Ovary (tissue), 9 donors: ENCODE results near the gene MKI67. TPM values are rescaled to one million over a fixed set of nuclear protein-coding genes. Genes with fewer than 3 reads are reported as not detected.

Experiments
- DNase-seq, 5 donors: peaks; one replicate each; pipeline ENCODE4 v3.0.0-alpha.2; 2019 to 2020
- H3K27ac ChIP-seq, 2 donors: fragments of 200-600 bp; one replicate each; pipeline versions ENCODE4 v1.5.1 to v1.8.0; 2019 to 2022
- H3K27me3 ChIP-seq: fragments of 200-600 bp; one replicate; pipeline ENCODE4 v1.8.0; 2022
- H3K36me3 ChIP-seq: fragments of 200-600 bp; sonication (generic); one replicate; pipeline ENCODE4 v1.5.1; 2019
- H3K4me1 ChIP-seq: one replicate; pipeline ENCODE4 v1.8.1; 2013; ENCODE audit warnings: mild to moderate bottlenecking, moderate library complexity; ENCODE audit not compliant: insufficient read depth
- H3K4me3 ChIP-seq: fragments of 200-600 bp; sonication (generic); one replicate; pipeline ENCODE4 v1.5.1; 2017
- H3K9me3 ChIP-seq, 2 donors: fragments of 200-600 bp in 1 of 2; sonication (generic) in 1 of 2; one replicate each; pipeline versions ENCODE4 v1.5.1 to v1.8.1; 2013 to 2019; ENCODE audit warnings: mild to moderate bottlenecking in 1 of 2, moderate library complexity in 1 of 2
- EP300 ChIP-seq: sonication (generic); formaldehyde crosslinking; IDR thresholded peaks from one replicate; pipeline ENCODE4 v1.6.1; 2017; ENCODE audit warnings: antibody characterized with exemption
- POLR2A ChIP-seq: fragments of 450-650 bp; IDR thresholded peaks from one replicate; pipeline ENCODE4 v1.6.1; 2017; ENCODE audit warnings: antibody characterized with exemption, mild to moderate bottlenecking, moderate library complexity
- WGBS, 3 donors: extraction: QIAGEN DNeasy Blood & Tissue Kit in 1 of 3; methylation state at CpG; one replicate each; pipeline versions ENCODE4 v1.1.5 to v1.1.7; 2013 to 2017; 5-methylcytosine and 5-hydroxymethylcytosine counted together
- intact Hi-C, 4 donors: fragments of 100-400 bp; cut with DNase I; formaldehyde crosslinking; loops; one replicate each; pipeline versions ENCODE4 v1.11.0 to v1.15.1; 2022 to 2023
- polyA plus RNA-seq, 2 donors: library from polyadenylated mRNA; stranded (reverse); fragments of 200-250 nt in 1 of 2; fragments of 350-450 nt in 1 of 2; fragmentation: Illumina TruSeq in 1 of 2; extraction: RNeasy Lipid Tissue Mini Kit (QIAGEN cat#74804) in 1 of 2; gene quantifications; one replicate each; pipeline ENCODE4 v1.2.3, GENCODE V29; 2013 to 2014
- total RNA-seq, 7 donors: library from RNA; depleted of rRNA in 2 of 7; stranded (reverse); fragments of >200 nt in 2 of 7; fragmentation: NEBNext Ultra II Directional in 3 of 7; extraction: Animal tissue kit (Norgen Biotek cat#: 25700) in 3 of 7; gene quantifications; one replicate each; pipeline versions ENCODE4 v1.1.0 to v1.2.4, GENCODE V29; 2016 to 2023
- TF ChIP-seq, protein P1 (sequence below), 3 donors: fragments of 450-650 bp in 2 of 3; fragments of 200-600 bp in 1 of 3; IDR thresholded peaks; one replicate each; pipeline versions ENCODE4 v1.5.1 to v1.8.0; 2016 to 2022; ENCODE audit warnings: antibody characterized with exemption in 3 of 3, mild to moderate bottlenecking in 1 of 3
- donor health status: DM: no; HTN: no; CAD: no; lungs with moderate emphysema.
- donor health status: DM: no; HTN: no; CAD: no.
- donor health status: Bipolar disorder and iron deficiency.
- donor health status: DM: yes; HTN: yes; CAD: no.
- donor health status: DM: no; HTN: no; CAD: no.
- donor health status: DM: yes; HTN: yes; CAD: no.

Gene MKI67
- total and polyA plus RNA-seq, 9 donors = 0.10 to 3.6 (median 0.71) TPM; not detected in 1

GRCh38 chr10:128058106-128058749 lies 68.0 kb downstream of the MKI67 start:
- TF ChIP-seq, protein P1, sequence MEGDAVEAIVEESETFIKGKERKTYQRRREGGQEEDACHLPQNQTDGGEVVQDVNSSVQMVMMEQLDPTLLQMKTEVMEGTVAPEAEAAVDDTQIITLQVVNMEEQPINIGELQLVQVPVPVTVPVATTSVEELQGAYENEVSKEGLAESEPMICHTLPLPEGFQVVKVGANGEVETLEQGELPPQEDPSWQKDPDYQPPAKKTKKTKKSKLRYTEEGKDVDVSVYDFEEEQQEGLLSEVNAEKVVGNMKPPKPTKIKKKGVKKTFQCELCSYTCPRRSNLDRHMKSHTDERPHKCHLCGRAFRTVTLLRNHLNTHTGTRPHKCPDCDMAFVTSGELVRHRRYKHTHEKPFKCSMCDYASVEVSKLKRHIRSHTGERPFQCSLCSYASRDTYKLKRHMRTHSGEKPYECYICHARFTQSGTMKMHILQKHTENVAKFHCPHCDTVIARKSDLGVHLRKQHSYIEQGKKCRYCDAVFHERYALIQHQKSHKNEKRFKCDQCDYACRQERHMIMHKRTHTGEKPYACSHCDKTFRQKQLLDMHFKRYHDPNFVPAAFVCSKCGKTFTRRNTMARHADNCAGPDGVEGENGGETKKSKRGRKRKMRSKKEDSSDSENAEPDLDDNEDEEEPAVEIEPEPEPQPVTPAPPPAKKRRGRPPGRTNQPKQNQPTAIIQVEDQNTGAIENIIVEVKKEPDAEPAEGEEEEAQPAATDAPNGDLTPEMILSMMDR (IDR thresholded peaks at IDR 0.05) = no peak
- no peak for TF ChIP-seq EP300
- TF ChIP-seq POLR2A = no peak
- Histone ChIP-seq H3K4me3 (no peak overlapping the region), H3K36me3 (no peaks in the 10 kb centered on the region), H3K4me1 (no peaks in the 10 kb centered on the region), H3K27me3 (no peaks in the 10 kb centered on the region), H3K27ac (no peak overlapping the region), H3K9me3 (no peaks in the 10 kb centered on the region)
- no peak for DNase-seq
- 95 to 97% (median 97%) methylated on average over 9 of the region's 9 CpGs for WGBS, 3 donors
- intact Hi-C loops = no loop called here

DNA sequence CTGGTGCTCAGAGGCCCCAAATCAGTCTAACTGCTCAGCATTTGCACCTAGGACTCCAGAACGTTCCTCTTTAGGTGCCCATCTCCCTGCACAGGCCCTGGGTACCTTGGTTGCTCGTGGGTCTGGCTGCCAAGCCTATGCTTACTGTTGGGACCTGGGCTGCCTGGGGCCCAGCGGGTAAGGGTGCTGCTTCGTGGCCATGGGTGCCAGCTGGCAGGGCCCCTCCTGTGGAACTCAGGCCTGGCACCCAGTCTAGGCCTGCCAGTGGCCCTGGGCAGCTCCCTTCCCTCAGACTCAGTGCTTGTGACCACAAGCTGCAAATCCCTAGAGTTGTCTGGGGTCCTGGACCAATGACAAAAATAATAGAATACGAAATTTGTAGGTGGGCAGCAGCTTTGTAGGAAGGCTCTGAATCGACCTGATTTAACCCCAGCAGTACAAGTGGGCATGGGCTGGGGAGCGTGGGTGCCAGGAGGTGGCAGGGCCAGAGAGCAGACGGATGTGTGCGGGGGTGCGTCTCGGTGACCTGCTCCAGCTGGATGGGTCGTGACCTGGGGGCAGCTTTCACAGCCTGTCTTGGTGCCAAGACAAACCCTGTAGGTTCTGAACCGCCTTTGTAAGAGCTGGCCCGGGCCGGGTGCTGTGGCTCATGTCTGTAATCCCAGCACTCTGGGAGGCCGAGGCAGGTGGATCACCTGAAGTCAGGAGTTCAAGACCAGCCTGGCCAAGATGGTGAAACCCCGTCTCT lies 69.7 kb downstream of the MKI67 start:
- 83 to 88% (median 84%) methylated on average over 17 of the region's 17 CpGs for WGBS, 3 donors
- DNase-seq = no peak
- no peak for TF ChIP-seq POLR2A
- no peak for TF ChIP-seq EP300
- TF ChIP-seq, protein P1 (IDR thresholded peaks at IDR 0.05) = no peak
- Histone ChIP-seq H3K4me3 (no peak overlapping the region), H3K27ac (no peak overlapping the region), H3K9me3 (no peaks in the 10 kb centered on the region), H3K27me3 (no peaks in the 10 kb centered on the region), H3K4me1 (no peaks in the 10 kb centered on the region), H3K36me3 (no peaks in the 10 kb centered on the region)
- intact Hi-C loops = no loop called here

GRCh38 chr10:128055061-128055868 lies 71.0 kb downstream of the MKI67 start:
- intact Hi-C loops = no loop called here
- no peak overlapping the region for H3K27ac ChIP-seq

More at GRCh38 chr10:128055061-128055868, 71.0 kb downstream of the MKI67 start:
- no peaks in the 10 kb centered on the region for H3K27me3 ChIP-seq
- no peaks in the 10 kb centered on the region for H3K4me1 ChIP-seq
- no peaks in the 10 kb centered on the region for H3K36me3 ChIP-seq
- TF ChIP-seq POLR2A (no peak), EP300 (no peak)
- TF ChIP-seq, protein P1 (IDR thresholded peaks at IDR 0.05) = no peak
- H3K4me3 ChIP-seq = no peak overlapping the region
- WGBS, 3 donors = 95 to 97% (median 95%) methylated on average over 25 of the region's 25 CpGs
- H3K9me3 ChIP-seq = no peaks in the 10 kb centered on the region
- DNase-seq = no peak
